ENCODE results near the gene CAPN11. TPM values are rescaled to one million over a fixed set of nuclear protein-coding genes. Genes with fewer than 3 reads are reported as not detected.

The CAPN11 gene
- total and polyA plus RNA-seq, 10 of the 15 experiments (the other 5 are each of a cell fraction or from before 2014, with no cell fraction given) = 0.05 to 0.44 (median 0.31) TPM

- intact Hi-C loops (cut with micrococcal nuclease; ENCODE audit: unreplicated experiment) (no loop called here), in situ Hi-C loops (cut with MboI) (loop anchor here (10.0 kb wide), 2 partner anchors 46 to 126 kb away; partner anchors contain the start of gene CAPN11)
- DNase-seq (ENCODE audit: low read depth, low spot score) (no peak), FAIRE-seq (no peak), ATAC-seq (no peak)
- no peak overlapping the region for H2AFZ ChIP-seq (ENCODE audit: control insufficient read depth, low read depth, low read length)
- 98% methylated on average over 10 of the region's 10 CpGs for WGBS (ENCODE audit: insufficient coverage, insufficient replicate concordance, low lambda C conversion rate, missing lambda C conversion rate)
- H3K27me3 ChIP-seq (replicated peaks in 1 of 2; ENCODE audit: control insufficient read depth in 2 of 2, insufficient read depth in 2 of 2, low read length in 1 of 2) = no peaks in the 10 kb centered on the region
- ChIA-PET RAD21 (ENCODE audit: unreplicated experiment) (no interaction called here), POLR2A (no interaction called here), SMC1A (ENCODE audit: uncharacterized antibody, unreplicated experiment) (no interaction called here), CTCF (interaction anchor here (0.8 kb wide), 1 partner anchor 204 kb away, joined by 3 read pairs; the partner anchor contains the start of gene AARS2)
- no peak overlapping the region for H3K27ac ChIP-seq (ENCODE audit: control insufficient read depth, insufficient read depth)
- no peaks in the 10 kb centered on the region for H3K79me2 ChIP-seq (ENCODE audit: control insufficient read depth, insufficient read depth, low read length)
- no peak overlapping the region for H3K9ac ChIP-seq (ENCODE audit: control insufficient read depth, insufficient read depth, low read length)
- H3K4me3 ChIP-seq = no peak overlapping the region
- no peaks in the 10 kb centered on the region for H4K20me1 ChIP-seq (ENCODE audit: control insufficient read depth, insufficient read depth)
- BruUV-seq (replicated peaks) = no TSS peak
- TF ChIP-seq E4F1 (IDR thresholded peaks at IDR 0.05; ENCODE audit: borderline replicate concordance, partially characterized antibody) (no peak), USF1 (IDR thresholded peaks at IDR 0.05; ENCODE audit: borderline replicate concordance, extremely low read length, insufficient read depth, low read depth, low read length) (no peak)
- no peaks in the 10 kb centered on the region for H3K4me1 ChIP-seq (ENCODE audit: control insufficient read depth, insufficient read depth, low read length)
- peaks cover 29 to 32% of the 10 kb centered on the region in 2 experiments for H3K36me3 ChIP-seq (ENCODE audit: control insufficient read depth in 2 of 2, insufficient read depth in 2 of 2, low read length in 1 of 2)
- no peaks in the 10 kb centered on the region for H3K9me3 ChIP-seq (replicated peaks; ENCODE audit: control insufficient read depth, insufficient read depth, low read length)
- no peak overlapping the region for H3K4me2 ChIP-seq (ENCODE audit: control insufficient read depth, insufficient read depth)
These were observed 49.4 kb upstream of the CAPN11 start for GRCh38 chr6:44109212-44109611.

All from GM12878 (cell line).